GM21360 (cell line): ENCODE results near the gene PQBP1.
"Not testable (repeated sequence)": the region's sequence is repeated elsewhere in the genome, so short reads cannot be mapped to it uniquely, and the experiment has no call there.

Source experiments
- ATAC-seq: cut with Tn5 transposase; IDR thresholded peaks from one replicate; pipeline ENCODE4 v1.9.1; 2021; ENCODE audit warnings: mild to moderate bottlenecking, moderate library complexity; ENCODE audit not compliant: unreplicated experiment

PQBP1 gene, protein sequence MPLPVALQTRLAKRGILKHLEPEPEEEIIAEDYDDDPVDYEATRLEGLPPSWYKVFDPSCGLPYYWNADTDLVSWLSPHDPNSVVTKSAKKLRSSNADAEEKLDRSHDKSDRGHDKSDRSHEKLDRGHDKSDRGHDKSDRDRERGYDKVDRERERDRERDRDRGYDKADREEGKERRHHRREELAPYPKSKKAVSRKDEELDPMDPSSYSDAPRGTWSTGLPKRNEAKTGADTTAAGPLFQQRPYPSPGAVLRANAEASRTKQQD

DNA sequence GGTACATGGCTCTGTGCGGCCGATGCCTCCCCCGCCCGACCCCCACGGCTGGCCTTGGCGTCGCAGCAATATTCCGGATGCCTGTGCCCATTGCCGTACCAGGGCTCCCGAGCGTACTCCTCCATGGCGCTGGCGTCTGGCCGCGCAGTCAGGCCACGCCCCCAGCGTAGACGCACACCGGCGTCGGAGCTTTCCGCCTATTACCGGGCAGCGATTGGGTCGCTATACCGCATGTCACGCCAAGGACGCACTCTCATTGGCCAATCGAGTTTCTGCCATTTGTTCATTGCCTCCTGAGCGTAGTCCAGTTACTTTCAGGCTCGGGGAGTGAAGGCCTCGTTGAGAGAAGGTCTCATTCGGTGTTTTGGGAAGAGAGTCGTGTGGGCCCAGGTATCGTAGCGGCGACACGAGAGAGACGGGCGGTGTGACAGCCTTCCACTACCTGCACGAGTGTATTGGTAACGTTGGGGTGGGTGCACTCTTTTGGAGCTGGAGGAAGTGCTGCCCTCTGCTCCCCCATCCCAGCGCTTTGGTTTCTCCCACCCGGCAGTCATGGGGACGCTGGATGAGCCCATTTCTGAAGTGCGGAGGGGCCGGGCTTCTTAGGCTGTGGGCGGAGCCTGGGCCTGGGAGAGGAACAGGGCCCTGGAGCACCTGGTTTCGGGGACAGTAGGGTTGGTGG, at the start of gene PQBP1, which contains the start of gene TIMM17B:
Gene PQBP1 (plus strand): TSS at position 306 of the 682 bp plus-strand sequence. CDS start 580 bp downstream, outside the sequence.
Gene TIMM17B (minus strand): TSS at position 144 of the 682 bp plus-strand sequence. CDS start 19 bp downstream, at position 125.
- ATAC-seq: peak; percentile 80

DNA sequence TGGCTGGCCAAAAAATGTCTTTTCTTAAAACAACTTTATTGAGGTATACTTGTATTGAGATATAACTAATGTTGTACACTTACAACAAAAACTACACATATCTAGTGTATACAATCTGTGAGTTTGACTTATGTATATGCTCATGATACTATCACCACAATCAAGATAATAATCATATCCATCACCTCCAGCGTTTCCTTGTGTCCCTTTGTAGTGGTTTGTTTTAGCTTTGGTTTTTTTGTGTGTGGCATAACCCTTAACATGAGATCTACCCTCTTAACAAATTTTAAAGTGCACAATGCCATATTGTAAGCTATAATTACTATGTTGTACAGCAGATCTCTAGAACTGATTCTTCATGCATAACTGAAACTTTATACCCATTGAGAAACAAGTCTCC, 48.9 kb upstream of the PQBP1 start:
- no peak for ATAC-seq

DNA sequence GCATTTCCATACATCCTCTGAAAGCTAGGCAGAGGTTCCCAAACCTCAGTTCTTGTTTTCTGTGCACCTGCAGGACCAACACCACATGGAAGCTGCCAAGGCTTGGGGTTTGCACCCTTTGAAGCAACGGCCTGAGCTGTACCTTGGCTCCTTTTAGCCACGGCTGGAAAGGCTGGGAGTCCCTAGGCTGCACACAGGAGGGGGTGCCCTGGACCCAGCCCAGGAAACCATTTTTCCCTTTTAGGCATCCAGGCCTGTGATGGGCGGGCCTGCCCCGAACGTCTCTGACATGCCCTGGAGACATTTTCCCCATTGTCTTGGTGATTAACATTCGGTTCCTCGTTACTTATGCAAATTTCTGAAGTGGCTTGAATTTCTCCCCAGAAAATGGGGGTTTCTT, 44.9 kb upstream of the PQBP1 start:
- no peak for ATAC-seq

DNA sequence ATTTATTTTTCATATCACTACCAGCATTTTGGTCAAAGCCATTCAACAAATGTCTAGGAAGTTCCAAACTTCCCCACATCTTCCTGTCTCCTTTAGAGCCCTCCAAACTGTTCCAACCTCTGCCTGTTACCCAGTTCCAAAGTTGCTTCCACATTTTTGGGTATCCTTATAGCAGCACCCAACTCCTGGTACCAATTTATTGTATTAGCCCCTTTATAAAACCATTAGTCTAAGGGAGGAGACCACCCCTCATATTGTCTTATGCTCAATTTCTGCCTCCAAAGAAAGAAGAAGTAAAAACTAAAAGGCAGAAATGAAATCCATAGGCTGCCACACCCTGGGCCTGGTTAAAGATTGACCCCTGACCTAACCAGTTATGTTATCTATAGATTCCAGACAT, 44.2 kb upstream of the PQBP1 start:
- ATAC-seq: not testable (repeated sequence)

DNA sequence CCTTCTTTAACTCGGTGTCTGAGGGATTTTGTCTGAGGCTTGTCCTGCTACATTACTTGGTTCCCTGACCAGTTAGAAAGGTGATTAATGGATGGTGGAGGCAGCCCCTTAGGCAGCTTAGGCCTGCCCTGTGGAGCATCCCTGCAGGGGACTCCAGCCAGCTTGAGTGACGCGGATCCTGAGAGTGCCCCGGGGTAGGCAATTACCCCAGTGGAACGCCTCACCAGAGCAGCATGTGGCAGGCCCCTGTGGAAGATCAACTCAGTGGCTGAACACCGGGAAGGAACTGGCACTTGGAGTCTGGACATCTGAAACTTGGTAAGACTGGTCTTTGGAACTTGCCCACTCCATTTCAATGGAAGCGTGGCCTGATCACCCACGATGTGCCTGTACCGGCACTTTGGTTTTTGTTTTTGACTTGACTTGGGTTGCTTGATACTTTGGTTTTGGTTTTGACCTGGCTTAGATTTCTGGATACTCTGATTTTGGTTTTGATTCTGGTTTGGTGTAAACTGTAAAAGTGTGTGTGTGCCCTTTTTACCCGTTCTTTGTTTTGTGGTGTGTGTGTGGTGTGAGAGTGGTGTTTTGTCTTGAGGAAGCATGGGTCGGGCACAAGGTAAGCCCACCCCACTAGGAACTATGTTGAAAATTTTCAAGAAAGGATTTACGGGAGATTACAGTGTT, 43.5 kb upstream of the PQBP1 start:
- ATAC-seq: not testable (repeated sequence)

DNA sequence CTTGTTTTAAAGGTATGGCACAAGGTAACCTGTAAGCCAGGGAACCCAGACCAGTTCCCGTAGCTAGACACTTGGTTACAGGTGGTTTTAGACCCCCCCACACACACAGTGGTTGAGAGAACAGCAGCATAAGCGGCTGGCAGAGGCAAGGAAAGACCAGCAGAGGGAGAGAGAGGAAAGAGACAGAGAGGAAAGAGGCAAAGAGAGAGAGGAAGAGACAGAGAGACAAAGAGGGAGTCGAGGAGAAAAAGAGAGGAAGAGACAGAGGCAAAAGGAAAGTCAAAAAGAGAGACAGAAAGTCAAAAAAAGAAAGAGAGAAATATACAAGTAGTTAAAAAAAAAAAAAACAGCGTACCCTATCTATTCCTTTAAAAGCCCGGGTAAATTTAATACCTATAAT, 42.8 kb upstream of the PQBP1 start:
- no peak for ATAC-seq

DNA sequence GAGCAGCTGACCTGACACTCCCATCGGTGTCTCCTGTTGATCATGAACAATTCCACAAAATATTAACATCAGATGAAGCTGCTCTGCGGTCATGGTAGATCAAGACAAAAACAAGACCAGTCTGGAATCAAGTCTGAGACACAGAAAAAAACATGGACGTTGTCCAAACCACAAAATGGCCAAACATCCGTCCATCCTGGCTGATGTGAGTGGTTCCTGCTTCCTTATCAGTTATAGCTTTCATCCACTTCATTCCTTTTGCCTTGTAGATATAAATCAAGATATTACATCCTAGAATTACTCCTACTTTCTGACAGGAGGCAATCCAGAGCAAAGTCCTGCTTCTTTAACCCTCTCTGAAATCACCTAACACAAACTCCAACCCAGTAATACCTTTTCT, 33.5 kb upstream of the PQBP1 start:
- no peak for ATAC-seq

DNA sequence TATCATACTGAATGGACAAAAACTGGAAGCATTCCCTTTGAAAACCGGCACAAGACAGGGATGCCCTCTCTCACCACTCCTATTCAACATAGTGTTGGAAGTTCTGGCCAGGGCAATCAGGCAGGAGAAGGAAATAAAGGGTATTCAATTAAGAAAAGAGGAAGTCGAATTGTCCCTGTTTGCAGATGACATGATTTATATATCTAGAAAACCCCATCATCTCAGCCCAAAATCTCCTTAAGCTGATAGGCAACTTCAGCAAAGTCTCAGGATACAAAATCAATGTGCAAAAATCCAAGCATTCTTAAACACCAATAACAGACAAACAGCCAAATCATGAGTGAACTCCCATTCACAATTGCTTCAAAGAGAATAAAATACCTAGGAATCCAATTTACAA, 25.7 kb upstream of the PQBP1 start:
- ATAC-seq: not testable (repeated sequence)

DNA sequence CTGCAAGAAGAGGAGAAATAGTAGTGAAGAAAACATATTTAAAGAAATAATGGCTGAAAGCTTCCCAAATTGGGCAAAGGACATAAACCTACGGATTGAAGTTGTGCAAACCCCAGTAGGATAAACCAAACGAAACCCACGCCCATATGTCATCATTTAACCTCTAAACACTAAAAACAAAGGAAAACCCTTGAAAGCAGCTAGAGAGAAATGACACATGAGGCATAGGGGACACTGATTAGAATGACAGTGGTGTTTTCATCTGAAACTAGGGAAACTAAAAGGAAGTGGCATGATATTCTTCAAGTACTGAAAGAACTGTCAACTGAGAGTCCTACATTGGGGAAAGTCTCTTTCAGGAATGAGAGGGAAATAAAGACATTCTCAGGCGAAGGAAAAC, 20.8 kb upstream of the PQBP1 start:
- ATAC-seq: not testable (repeated sequence)

DNA sequence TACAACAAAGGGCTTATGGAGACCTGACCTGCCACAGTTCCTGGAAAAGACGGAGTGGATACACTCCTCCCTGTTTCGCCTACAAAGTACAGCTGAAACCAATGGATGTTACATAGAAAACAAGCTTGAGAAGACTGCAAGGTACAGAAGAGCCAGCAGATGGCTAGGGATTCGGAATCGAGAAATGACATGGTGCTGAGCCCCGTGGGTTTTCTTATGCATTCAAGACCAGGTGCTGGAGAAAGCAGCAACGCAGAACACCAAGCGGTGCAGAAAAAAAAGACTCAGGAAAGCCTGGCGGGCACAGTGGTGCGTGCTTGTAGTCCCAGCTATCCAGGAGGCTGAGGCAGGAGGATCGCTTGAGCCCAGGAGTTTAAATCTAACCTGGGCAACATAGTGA, 14.0 kb upstream of the PQBP1 start:
- ATAC-seq: no peak

DNA sequence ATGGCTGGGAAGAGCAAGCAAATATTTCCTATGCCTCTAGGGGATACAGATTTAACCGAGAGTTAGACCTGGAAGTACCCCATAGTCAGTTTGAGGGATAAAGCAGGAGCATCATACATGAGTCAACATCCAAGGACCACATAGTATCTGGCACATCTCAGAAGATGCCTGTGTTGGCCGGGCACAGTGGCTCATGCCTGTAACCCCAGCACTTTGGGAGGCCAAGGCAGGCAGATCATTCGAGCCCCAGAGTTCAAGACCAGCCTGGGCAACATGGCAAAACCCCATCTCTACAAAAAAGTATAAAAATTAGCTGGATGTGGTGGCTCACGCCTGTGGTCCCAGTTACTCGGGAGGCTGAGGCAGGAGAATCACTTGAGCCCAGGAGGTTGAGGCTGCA, 11.1 kb upstream of the PQBP1 start:
- not testable (repeated sequence) for ATAC-seq

DNA sequence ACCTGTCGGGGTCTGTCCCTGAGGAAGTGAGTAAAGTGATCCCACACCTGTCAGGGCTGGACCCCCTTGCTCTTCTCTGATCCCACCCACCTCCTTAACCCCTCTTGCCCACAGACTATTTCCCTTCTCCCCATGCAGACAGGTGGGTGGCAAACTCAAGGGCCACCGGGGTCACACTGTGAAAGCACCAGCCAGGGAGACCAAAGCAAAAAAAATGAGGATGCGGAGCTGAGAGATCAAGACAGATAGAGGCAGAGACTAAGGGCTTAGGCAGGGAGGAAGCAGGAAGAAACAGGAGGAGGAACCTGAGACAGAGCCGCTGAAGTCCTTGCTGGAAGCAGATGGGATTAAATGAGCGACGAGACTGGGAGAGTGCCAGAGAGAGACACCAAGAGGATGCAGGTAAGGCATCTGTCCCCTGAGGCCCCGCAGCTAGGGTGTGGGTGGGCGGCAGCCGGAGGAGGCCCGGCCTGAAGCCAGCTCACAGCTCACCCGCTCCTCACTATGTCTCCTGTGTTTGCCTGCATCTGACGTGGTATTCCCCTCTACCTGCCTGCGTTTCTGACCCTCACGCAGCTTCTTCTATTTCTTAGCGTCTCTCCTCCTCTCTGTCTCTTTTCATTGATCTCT, 7.3 kb upstream of the PQBP1 start:
- ATAC-seq: no peak

DNA sequence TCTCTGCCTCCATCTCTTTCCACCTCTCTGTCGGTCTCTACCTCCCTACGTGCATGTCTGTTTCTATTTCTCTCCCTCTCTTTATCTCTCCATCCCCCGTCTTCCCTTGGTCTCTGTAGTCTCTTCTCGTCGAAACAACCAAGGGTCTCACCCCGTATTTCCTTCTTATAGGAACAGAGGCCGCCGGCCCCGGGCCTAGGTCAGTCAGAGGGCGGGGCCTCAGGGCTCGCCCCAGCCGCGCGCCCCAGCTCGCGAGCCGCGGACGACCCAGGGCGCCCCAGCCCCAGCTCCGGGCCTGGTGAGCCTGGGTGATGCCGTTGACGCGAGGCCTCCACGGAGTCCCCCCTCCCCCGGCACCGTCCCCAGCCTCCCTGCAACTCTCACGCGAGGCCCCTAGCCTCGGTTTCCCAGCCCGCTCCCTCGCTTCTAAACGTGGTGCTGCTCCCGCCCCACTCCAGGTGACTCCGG, 6.8 kb upstream of the PQBP1 start:
- ATAC-seq: peak; percentile 26

DNA sequence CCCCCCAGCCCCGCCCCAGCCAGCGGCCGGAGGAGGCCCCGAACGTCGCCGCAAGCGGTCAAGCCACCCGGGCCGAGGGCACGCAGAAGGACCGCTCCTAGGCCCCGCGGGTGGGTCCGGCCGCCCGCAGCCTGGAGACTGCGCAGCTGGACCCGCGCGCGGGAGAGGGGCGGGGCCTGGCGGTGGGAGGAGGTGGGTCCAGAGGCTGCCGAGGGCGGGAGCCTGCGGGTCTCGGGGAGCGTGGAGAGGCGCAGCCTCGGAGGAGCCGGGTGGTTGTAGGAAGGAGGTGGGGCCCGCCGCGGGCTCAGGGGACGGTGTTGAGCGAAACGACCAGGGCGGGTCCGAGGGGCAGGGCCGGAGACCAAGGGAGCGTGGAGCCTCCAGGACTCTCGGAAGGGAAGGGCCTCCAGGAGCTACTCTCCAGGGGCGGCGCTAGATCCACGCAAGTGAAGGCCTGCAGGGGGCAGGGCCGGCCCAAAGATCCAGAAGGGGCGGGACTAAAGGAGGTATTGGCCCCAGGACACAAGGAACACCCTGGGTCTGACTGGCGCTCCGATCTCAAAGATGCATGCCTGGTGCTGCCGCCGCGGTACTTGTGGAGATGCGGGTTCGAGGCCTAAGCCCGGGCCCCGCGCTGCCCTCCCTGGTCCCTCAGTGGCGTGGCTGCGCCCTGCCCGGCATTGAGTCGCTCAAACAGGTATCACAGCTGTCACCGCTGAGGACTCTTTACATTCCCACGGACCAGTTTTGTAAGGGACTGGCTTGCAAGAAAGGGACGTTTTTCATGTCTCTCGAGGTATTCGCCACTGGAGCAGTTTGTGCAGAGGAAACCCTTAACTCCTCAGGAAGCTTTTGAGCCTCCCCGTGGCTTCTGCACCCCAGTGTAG, 6.1 kb upstream of the PQBP1 start:
- ATAC-seq: peak; percentile 74

DNA sequence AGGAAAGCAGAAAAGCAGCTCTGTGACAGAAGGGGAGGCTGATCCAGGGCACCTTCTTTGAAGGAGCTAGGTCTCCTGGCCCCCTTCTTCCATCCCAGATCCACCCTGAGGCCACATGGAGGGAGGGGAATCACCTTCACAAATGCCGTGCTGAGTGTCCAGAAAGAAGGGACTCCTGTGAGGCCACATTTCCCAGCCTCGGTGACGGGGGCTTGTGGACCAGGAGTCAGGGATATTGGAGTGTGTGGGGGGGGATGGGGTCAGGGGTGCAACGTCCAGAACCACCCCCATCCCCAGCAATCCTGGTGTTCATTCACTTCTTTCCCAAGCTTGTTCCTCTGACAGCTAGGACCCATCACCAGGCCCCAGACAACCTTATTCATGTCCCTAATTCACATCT, 4.8 kb upstream of the PQBP1 start:
- no peak for ATAC-seq

DNA sequence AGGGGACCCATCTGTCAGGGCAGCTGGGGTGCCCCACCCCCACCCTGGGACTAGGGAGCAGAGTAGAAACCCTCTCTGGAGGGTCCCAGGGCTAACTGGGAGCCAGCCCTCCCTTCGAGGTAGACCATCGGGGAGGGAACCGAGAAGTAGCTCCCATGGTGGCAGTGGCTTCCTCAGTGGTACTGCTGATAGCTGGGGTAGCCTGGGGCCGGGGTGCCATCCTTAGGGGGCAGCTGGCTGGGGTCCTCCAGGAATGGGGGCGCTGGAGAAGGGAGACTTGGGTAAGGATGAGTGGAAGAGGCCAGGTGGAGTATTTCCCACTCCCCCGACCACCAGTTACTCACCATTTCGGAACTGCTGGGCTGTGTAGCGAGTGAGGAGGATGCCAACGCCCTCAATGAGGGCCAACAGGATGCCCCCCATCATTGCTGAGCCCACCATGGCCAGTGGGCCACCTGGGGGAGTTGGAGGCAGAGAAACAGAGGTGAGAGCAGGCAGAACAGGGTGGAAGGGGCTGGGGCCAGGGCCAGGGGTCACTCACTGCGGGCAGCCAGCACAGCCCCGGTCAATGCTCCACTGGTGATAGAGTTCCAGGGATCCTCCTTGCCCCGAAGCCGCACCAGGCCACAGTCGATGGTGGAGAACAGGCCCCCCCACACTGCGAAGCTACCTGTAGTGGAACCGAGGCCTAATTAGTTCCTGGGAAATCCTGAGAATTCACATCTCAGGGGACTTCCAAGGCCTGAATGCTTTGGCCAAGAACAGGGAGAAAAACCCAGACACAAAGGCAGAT, 4.0 kb upstream of the PQBP1 start:
- no peak for ATAC-seq

DNA sequence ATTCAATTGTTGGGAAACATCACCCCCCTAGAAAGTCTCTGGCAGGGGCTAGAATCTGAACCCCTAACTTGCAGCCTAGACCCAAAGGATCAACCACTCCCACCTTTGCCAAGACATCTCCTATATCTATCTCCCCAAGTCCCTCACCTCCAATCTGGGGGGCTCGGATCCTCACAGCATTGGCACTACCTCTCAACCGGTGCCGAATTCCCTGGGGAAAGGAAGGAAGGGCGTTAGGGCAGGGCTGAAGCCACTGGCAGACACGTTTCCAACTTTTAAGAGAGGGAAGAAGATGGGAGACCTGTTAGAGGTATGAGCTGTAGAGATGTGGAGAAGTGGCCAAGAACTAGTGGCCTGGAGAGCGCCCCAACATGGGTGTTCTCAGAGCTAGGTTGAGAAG, 2.8 kb upstream of the PQBP1 start:
- no peak for ATAC-seq

DNA sequence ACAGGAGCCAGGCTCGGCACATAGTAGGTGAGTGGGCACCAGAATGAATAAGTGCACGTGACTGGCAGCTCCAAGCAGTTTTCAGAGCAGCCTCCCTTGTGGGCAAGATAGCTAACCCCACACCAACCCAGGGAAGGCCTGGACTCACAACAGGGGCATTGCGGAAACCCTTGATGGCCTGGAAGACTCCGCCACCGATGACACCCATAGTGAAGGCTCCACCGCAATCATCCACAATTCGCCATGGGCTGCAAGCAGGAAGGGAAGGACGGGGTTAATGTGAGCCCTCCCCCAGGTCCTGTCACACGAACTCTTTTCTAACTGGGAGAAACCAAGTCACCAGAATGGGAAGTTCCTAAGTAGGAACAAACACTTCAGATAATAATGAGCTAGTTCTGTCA, 1.1 kb upstream of the PQBP1 start:
- no peak for ATAC-seq

DNA sequence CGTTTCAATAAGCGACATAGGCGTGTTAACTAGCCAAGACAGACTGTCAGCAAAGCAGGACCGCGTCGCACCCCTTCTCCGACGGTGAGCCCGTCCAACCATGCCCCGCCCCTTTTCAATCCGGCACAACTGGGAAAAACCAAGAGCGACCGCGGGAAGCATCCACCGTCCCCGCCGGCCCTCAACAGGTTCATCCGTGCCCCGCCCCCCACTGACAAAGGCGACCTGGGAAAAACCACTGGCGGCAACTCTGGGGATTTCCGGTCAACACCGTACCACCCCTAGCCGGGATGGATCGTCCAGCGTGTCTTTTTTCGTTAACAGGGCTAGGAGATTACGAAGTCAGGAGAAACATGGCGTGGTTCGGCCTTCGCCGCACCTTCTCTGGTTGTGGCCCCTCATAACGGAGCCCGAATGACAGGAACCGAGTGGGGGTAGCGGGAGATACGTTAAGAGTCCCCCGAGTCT, 539 bp upstream of the PQBP1 start:
- peak; percentile 19 for ATAC-seq

DNA sequence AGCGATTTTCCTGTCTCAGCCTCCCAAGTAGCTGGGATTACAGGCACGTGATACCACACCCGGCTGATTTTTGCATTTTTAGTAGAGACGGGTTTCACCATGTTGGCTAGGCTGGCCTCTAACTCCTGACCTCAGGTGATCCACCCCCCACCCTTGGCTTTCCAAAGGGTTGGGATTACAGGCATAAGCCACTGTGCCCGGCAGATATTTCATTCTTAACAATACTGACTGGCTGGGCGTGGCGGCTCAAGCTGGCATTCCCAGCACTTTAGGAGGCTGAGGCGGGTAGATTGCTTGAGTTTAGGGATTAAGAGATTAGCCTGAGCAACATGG, 1.3 kb downstream of the PQBP1 start:
- ATAC-seq: no peak
